ENCODE results near the gene LMO7. TPM values are rescaled to one million over a fixed set of nuclear protein-coding genes. Genes with fewer than 3 reads are reported as not detected.
A peak's percentile ranks its signal among the peaks of the same experiment; 100 is the strongest.

The LMO7 gene
- total and polyA plus RNA-seq, 2 experiments from 2014 or later = 47.2 to 105 TPM

DNA sequence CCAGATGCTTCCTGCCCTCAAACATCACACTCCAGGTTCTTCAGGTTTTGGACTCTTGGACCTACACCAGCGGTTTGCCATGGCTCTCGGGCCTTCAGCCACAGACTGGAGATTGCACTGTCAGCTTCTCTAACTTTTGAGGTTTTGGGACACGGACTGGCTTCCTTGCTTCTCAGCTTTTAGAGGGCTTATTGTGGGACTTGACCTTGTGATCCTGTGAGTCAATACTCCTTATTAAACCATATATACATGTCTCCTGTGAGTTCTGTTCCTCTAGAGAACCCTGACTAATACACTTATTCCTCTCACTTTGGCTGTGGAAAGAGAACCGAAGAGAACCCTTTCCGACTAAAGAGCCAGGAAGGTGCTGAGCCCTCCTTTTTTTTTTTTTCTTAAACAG is 53.6 kb downstream of the LMO7 start:
- Histone ChIP-seq H3K36me3 (replicated peaks; ENCODE audit: insufficient read depth, low read depth) (no peaks in the 10 kb centered on the region), H3K4me2 (no peak overlapping the region), H3K4me1 (ENCODE audit: insufficient read depth) (no peaks in the 10 kb centered on the region), H4K20me1 (ENCODE audit: insufficient read depth, poor library complexity, severe bottlenecking) (no peaks in the 10 kb centered on the region), H2AFZ (no peak overlapping the region), H3K9me2 (replicated peaks; ENCODE audit: insufficient read depth) (no peaks in the 10 kb centered on the region), H3K4me3 (no peak overlapping the region), H3K79me2 (no peaks in the 10 kb centered on the region), H3K9me3 (ENCODE audit: low read depth) (no peaks in the 10 kb centered on the region), H3K27me3 (no peaks in the 10 kb centered on the region), H3K27ac (no peak overlapping the region)
- no peak for DNase-seq (ENCODE audit: low spot score)
- TF ChIP-seq EZH2phosphoT487 (IDR thresholded peaks at IDR 0.05; ENCODE audit: low read depth, severe bottlenecking, unreplicated experiment) (no peak), EZH2 (IDR thresholded peaks at IDR 0.05; ENCODE audit: borderline replicate concordance) (no peak)
- TF ChIP-seq, protein P1, sequence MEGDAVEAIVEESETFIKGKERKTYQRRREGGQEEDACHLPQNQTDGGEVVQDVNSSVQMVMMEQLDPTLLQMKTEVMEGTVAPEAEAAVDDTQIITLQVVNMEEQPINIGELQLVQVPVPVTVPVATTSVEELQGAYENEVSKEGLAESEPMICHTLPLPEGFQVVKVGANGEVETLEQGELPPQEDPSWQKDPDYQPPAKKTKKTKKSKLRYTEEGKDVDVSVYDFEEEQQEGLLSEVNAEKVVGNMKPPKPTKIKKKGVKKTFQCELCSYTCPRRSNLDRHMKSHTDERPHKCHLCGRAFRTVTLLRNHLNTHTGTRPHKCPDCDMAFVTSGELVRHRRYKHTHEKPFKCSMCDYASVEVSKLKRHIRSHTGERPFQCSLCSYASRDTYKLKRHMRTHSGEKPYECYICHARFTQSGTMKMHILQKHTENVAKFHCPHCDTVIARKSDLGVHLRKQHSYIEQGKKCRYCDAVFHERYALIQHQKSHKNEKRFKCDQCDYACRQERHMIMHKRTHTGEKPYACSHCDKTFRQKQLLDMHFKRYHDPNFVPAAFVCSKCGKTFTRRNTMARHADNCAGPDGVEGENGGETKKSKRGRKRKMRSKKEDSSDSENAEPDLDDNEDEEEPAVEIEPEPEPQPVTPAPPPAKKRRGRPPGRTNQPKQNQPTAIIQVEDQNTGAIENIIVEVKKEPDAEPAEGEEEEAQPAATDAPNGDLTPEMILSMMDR (IDR thresholded peaks at IDR 0.05; ENCODE audit: poor library complexity) = no peak
- WGBS (ENCODE audit: low lambda C conversion rate, missing lambda C conversion rate) = 100% methylated on average over 5 of the region's 5 CpGs

DNA sequence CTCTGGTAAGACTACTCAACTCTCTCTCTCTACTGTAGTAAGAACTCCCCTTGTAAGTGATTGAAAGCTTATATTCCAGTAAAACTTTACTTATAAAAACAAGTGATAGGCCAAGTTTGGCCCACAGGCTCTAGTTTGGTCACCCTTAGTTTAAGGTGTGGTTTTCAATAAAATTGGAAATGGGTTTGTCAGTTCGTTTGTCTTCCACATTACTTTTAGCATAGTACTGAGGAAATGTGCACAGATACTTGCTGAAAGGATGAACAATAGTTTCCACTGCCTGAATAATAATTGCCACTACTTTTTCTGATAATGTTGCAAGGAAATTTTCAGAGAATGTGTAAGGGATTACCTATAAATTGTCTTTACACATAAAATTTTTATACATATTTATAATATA is 54.5 kb downstream of the LMO7 start:
- H3K27me3 ChIP-seq = no peaks in the 10 kb centered on the region
- H3K9me3 ChIP-seq (ENCODE audit: low read depth) = no peaks in the 10 kb centered on the region
- no peaks in the 10 kb centered on the region for H3K9me2 ChIP-seq (replicated peaks; ENCODE audit: insufficient read depth)
- no peaks in the 10 kb centered on the region for H3K36me3 ChIP-seq (replicated peaks; ENCODE audit: insufficient read depth, low read depth)
- H4K20me1 ChIP-seq (ENCODE audit: insufficient read depth, poor library complexity, severe bottlenecking) = no peaks in the 10 kb centered on the region
- H3K4me3 ChIP-seq = no peak overlapping the region
- H3K4me2 ChIP-seq = no peak overlapping the region
- TF ChIP-seq, protein P1 (IDR thresholded peaks at IDR 0.05; ENCODE audit: poor library complexity) = no peak
- TF ChIP-seq EZH2 (IDR thresholded peaks at IDR 0.05; ENCODE audit: borderline replicate concordance) = no peak
- no peak overlapping the region for H3K27ac ChIP-seq
- H3K4me1 ChIP-seq (ENCODE audit: insufficient read depth) = no peaks in the 10 kb centered on the region
- no peaks in the 10 kb centered on the region for H3K79me2 ChIP-seq
- no peak for DNase-seq (ENCODE audit: low spot score)
- 75% methylated on average over 1 of the region's 1 CpG for WGBS (ENCODE audit: low lambda C conversion rate, missing lambda C conversion rate)
- no peak overlapping the region for H2AFZ ChIP-seq

DNA sequence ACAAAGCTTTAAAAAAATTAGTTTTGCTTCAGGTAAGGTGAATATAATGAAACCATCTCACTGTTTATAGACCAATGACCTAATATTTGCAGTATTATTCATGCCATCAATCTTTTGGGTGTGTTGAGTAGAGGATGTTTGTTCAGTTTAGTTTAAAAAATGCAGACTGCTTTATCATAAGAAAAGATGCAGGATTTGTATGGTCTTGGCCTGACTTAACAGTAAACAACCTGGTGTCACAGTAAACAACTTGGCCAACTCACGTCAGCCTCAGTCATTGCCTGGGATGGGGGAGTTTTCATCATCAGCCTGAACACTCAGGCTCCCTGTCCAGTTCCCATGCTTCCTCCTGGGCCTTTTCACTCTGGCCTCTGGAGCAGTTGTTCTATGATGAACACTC is 55.1 kb downstream of the LMO7 start:
- H3K4me3 ChIP-seq = no peak overlapping the region
- H3K27me3 ChIP-seq = no peaks in the 10 kb centered on the region
- WGBS (ENCODE audit: low lambda C conversion rate, missing lambda C conversion rate) = 76% methylated on average over 1 of the region's 1 CpG
- H2AFZ ChIP-seq = no peak overlapping the region
- no peaks in the 10 kb centered on the region for H3K4me1 ChIP-seq (ENCODE audit: insufficient read depth)
- no peak overlapping the region for H3K4me2 ChIP-seq
- H3K79me2 ChIP-seq = no peaks in the 10 kb centered on the region
- H4K20me1 ChIP-seq (ENCODE audit: insufficient read depth, poor library complexity, severe bottlenecking) = no peaks in the 10 kb centered on the region
- H3K9me2 ChIP-seq (replicated peaks; ENCODE audit: insufficient read depth) = no peaks in the 10 kb centered on the region
- H3K27ac ChIP-seq = peak overlapping the region; percentile 51
- no peaks in the 10 kb centered on the region for H3K9me3 ChIP-seq (ENCODE audit: low read depth)
- no peaks in the 10 kb centered on the region for H3K36me3 ChIP-seq (replicated peaks; ENCODE audit: insufficient read depth, low read depth)
- no peak for DNase-seq (ENCODE audit: low spot score)
- TF ChIP-seq, protein P1 (IDR thresholded peaks at IDR 0.05; ENCODE audit: poor library complexity) = no peak
- TF ChIP-seq EZH2phosphoT487 (IDR thresholded peaks at IDR 0.05; ENCODE audit: low read depth, severe bottlenecking, unreplicated experiment) = no peak
- TF ChIP-seq EZH2 (IDR thresholded peaks at IDR 0.05; ENCODE audit: borderline replicate concordance) = no peak

DNA sequence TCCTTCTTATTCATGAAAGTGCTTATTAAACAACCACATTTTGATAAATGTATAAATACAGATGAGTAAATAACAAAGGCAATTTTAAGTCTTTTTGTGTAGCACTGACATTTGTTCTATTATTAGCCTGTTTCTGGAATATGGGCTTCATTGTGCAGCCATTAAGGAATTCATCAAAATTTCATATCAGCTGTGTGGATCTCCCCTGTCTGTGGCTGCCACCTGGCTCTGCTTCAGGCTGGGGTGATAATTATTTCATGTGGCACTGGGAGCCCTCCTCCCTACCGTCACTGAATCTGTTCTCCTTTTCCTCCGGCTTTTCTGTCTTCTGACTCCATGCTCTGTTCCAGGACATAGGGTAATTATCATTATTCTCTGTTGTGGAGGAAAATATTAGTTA is 57.1 kb downstream of the LMO7 start:
- H4K20me1 ChIP-seq (ENCODE audit: insufficient read depth, poor library complexity, severe bottlenecking) = no peaks in the 10 kb centered on the region
- no peaks in the 10 kb centered on the region for H3K36me3 ChIP-seq (replicated peaks; ENCODE audit: insufficient read depth, low read depth)
- H3K4me1 ChIP-seq (ENCODE audit: insufficient read depth) = no peaks in the 10 kb centered on the region
- TF ChIP-seq, protein P1 (IDR thresholded peaks at IDR 0.05; ENCODE audit: poor library complexity) = no peak
- no peak for TF ChIP-seq EZH2 (IDR thresholded peaks at IDR 0.05; ENCODE audit: borderline replicate concordance)
- no peak for TF ChIP-seq EZH2phosphoT487 (IDR thresholded peaks at IDR 0.05; ENCODE audit: low read depth, severe bottlenecking, unreplicated experiment)
- WGBS (ENCODE audit: low lambda C conversion rate, missing lambda C conversion rate) = 97% methylated on average over 2 of the region's 2 CpGs
- H3K27ac ChIP-seq = no peak overlapping the region
- H2AFZ ChIP-seq = no peak overlapping the region
- no peak for DNase-seq (ENCODE audit: low spot score)
- no peaks in the 10 kb centered on the region for H3K27me3 ChIP-seq
- no peaks in the 10 kb centered on the region for H3K9me2 ChIP-seq (replicated peaks; ENCODE audit: insufficient read depth)
- no peaks in the 10 kb centered on the region for H3K79me2 ChIP-seq
- no peak overlapping the region for H3K4me2 ChIP-seq
- H3K9me3 ChIP-seq (ENCODE audit: low read depth) = no peaks in the 10 kb centered on the region
- H3K4me3 ChIP-seq = no peak overlapping the region
